ENCODE results near the gene DLG5. TPM values are rescaled to one million over a fixed set of nuclear protein-coding genes. Genes with fewer than 3 reads are reported as not detected.

DLG5 gene
- total RNA-seq, 1 donor: 39.7 TPM

GRCh38 chr10:77939561-77940001 is 13.0 kb upstream of the DLG5 start:
- DNase-seq (ENCODE audit: low read depth): peak; percentile 92
- TF ChIP-seq CTCF (IDR thresholded peaks at IDR 0.05; ENCODE audit: insufficient read depth, low read depth, low read length): no peak
- H3K4me3 ChIP-seq (ENCODE audit: low read depth, low read length): no peak overlapping the region

GRCh38 chr10:77936697-77937567 is 10.4 kb upstream of the DLG5 start:
- TF ChIP-seq CTCF (IDR thresholded peaks at IDR 0.05; ENCODE audit: insufficient read depth, low read depth, low read length): no peak
- DNase-seq (ENCODE audit: low read depth): no peak
- no peak overlapping the region for H3K4me3 ChIP-seq (ENCODE audit: low read depth, low read length)

GRCh38 chr10:77932016-77932715 is 5.6 kb upstream of the DLG5 start:
- H3K4me3 ChIP-seq (ENCODE audit: low read depth, low read length): no peak overlapping the region
- no peak for DNase-seq (ENCODE audit: low read depth)
- TF ChIP-seq CTCF (IDR thresholded peaks at IDR 0.05; ENCODE audit: insufficient read depth, low read depth, low read length): no peak

GRCh38 chr10:77927402-77928246 is 1.1 kb upstream of the DLG5 start:
- H3K4me3 ChIP-seq (ENCODE audit: low read depth, low read length): peak overlapping the region; percentile 80
- no peak for DNase-seq (ENCODE audit: low read depth)
- TF ChIP-seq CTCF (IDR thresholded peaks at IDR 0.05; ENCODE audit: insufficient read depth, low read depth, low read length): no peak

GRCh38 chr10:77925795-77926565 is 575 bp downstream of the DLG5 start:
- no peak for TF ChIP-seq CTCF (IDR thresholded peaks at IDR 0.05; ENCODE audit: insufficient read depth, low read depth, low read length)
- DNase-seq (ENCODE audit: low read depth): peak; percentile 36
- peak overlapping the region; percentile 80 for H3K4me3 ChIP-seq (ENCODE audit: low read depth, low read length)

GRCh38 chr10:77925410-77925794 is 1.2 kb downstream of the DLG5 start:
- DNase-seq (ENCODE audit: low read depth): peak; percentile 41
- TF ChIP-seq CTCF (IDR thresholded peaks at IDR 0.05; ENCODE audit: insufficient read depth, low read depth, low read length): no peak
- H3K4me3 ChIP-seq (ENCODE audit: low read depth, low read length): peak overlapping the region; percentile 80

Measured in fibroblast of villous mesenchyme (primary cell).